T-cell (primary cell): ENCODE measurements around the gene STIM1. TPM values are rescaled to one million over a fixed set of nuclear protein-coding genes. Genes with fewer than 3 reads are reported as not detected.

ENCODE experiments used
- ATAC-seq, 4 experiments: fragments of 200-7000 bp in 3 of 4; fragments of 150-1000 bp in 1 of 4; cut with Tn5 transposase; replicated peaks in 1 of 4; 1 replicate in 3 of 4; 2 replicates in 1 of 4; pipeline ENCODE4 v1.10.0; 2021; ENCODE audit warnings: moderate library complexity in 3 of 4, mild to moderate bottlenecking in 2 of 4, moderate number of reproducible peaks in 1 of 4
- CTCF ChIA-PET, 2 donors: fragments of 300-600 bp; sonication (Branson Sonifier 250); formaldehyde crosslinking; loops; one replicate each; lab custom pipeline; 2022; ENCODE audit warnings: antibody characterized with exemption in 2 of 2; lab: Charles Lee
- POLR2A ChIA-PET, 2 donors: fragments of 300-600 bp; sonication (Branson Sonifier 250); formaldehyde crosslinking; loops; one replicate each; lab custom pipeline; 2022; ENCODE audit warnings: antibody characterized with exemption in 2 of 2; lab: Charles Lee
- DNase-seq, 35 experiments: peaks; one replicate each; pipeline versions ENCODE4 v3.0.0 to v3.0.0-alpha.2; 2013 to 2023
- H3K27ac ChIP-seq: one replicate; pipeline ENCODE4 v1.5.1; 2013; ENCODE audit warnings: low read length
- H3K27me3 ChIP-seq, 2 experiments: replicated peaks in 1 of 2; 1 replicate in 1 of 2; 2 replicates in 1 of 2; pipeline versions ENCODE4 v1.6.1 to v1.7.0; 2013; ENCODE audit warnings: low read length in 1 of 2, mixed read lengths in 1 of 2; ENCODE audit not compliant: control insufficient read depth in 2 of 2, insufficient read depth in 2 of 2; ENCODE audit errors: extremely low read depth in 1 of 2
- H3K36me3 ChIP-seq, 2 donors: 1 replicate in 1 of 2; 2 replicates in 1 of 2; pipeline versions ENCODE4 v1.6.1 to v1.7.0; 2013; ENCODE audit warnings: low read length in 1 of 2; ENCODE audit not compliant: control insufficient read depth in 2 of 2, insufficient read depth in 1 of 2; ENCODE audit errors: extremely low read depth in 1 of 2
- H3K4me1 ChIP-seq, 2 experiments: 1 replicate in 1 of 2; 2 replicates in 1 of 2; pipeline versions ENCODE4 v1.6.1 to v1.7.0; 2013; ENCODE audit warnings: low read length in 2 of 2, mixed read lengths in 1 of 2; ENCODE audit not compliant: insufficient read depth in 2 of 2, control insufficient read depth in 1 of 2; ENCODE audit errors: extremely low read depth in 1 of 2
- H3K4me3 ChIP-seq, 2 donors: 1 replicate in 1 of 2; 2 replicates in 1 of 2; pipeline versions ENCODE4 v1.5.1 to v1.7.0; 2013; ENCODE audit warnings: mild to moderate bottlenecking in 2 of 2, low read length in 1 of 2, moderate library complexity in 1 of 2; ENCODE audit not compliant: control insufficient read depth in 1 of 2; ENCODE audit errors: extremely low read depth in 1 of 2
- H3K9me3 ChIP-seq: 2 replicates; pipeline ENCODE4 v1.7.0; 2013
- H3K27ac Mint-ChIP-seq, 2 donors: one replicate each; pipeline ENCODE4 v1.8.0; 2020 to 2021; ENCODE audit warnings: mild to moderate bottlenecking in 2 of 2, mixed read lengths in 2 of 2
- H3K27me3 Mint-ChIP-seq, 2 donors: one replicate each; pipeline ENCODE4 v1.8.0; 2021 to 2022; ENCODE audit warnings: mixed read lengths in 2 of 2
- H3K36me3 Mint-ChIP-seq: one replicate; pipeline ENCODE4 v1.8.0; 2021; ENCODE audit warnings: mixed read lengths
- H3K4me1 Mint-ChIP-seq, 3 donors: one replicate each; pipeline ENCODE4 v1.8.0; 2020 to 2022; ENCODE audit warnings: mixed read lengths in 3 of 3, mild to moderate bottlenecking in 1 of 3
- H3K4me3 Mint-ChIP-seq, 3 donors: one replicate each; pipeline ENCODE4 v1.8.0; 2020 to 2022; ENCODE audit warnings: mild to moderate bottlenecking in 3 of 3, mixed read lengths in 3 of 3, moderate library complexity in 3 of 3
- H3K9me3 Mint-ChIP-seq, 3 donors: one replicate each; pipeline ENCODE4 v1.8.0; 2020 to 2022; ENCODE audit warnings: mixed read lengths in 3 of 3
- WGBS: methylation state at CpG from one replicate; pipeline ENCODE4 v1.1.5; 2013; ENCODE audit warnings: missing lambda C conversion rate; ENCODE audit not compliant: insufficient coverage; 5-methylcytosine and 5-hydroxymethylcytosine counted together
- total RNA-seq, 35 experiments: library from RNA in 6 of 35; stranded (reverse) in 6 of 35; fragments of 120-200 nt in 1 of 35; gene quantifications; one replicate each; pipeline versions ENCODE4 v1.2.1 to v1.2.4 and lab custom pipeline; 2013 to 2026

STIM1 gene
- total RNA-seq, 5 donors from 2014 or later (not counting 1 experiment from before 2014, with no cell fraction given), result 87.6 to 139 (median 94.5) TPM

- ChIA-PET POLR2A (interaction anchor here (0.7 to 1.7 kb wide), 2 partner anchors 11 to 21 kb away, joined by 3 read pairs; no protein-coding TSS in a partner anchor), CTCF (interaction anchor here (0.5 to 2.0 kb wide), 4 partner anchors 103 to 128 kb away, joined by 5 to 7 read pairs (median 6); no protein-coding TSS in a partner anchor)
- Histone ChIP-seq H3K9me3 (no peaks in the 10 kb centered on the region), H3K27me3 (no peaks in the 10 kb centered on the region), H3K36me3 (peaks cover 0 to 20% of the 10 kb centered on the region in 2 donors), H3K4me3 (no peak overlapping the region), H3K27ac (peak overlapping the region; percentile 6), H3K4me1 (peaks cover 20 to 26% of the 10 kb centered on the region in 2 experiments)
- Mint-ChIP-seq H3K4me1 (peaks cover 81 to 83% (median 81%) of the 10 kb centered on the region in 3 donors), H3K36me3 (peaks cover 52% of the 10 kb centered on the region), H3K4me3 (peak overlapping the region in 1 of 3 donors; percentile 67), H3K27ac (peak overlapping the region; percentile 51 to 71), H3K27me3 (no peaks in the 10 kb centered on the region), H3K9me3 (no peaks in the 10 kb centered on the region)
- DNase-seq (peak in 2 of 35 experiments; percentile 7 to 23), ATAC-seq (peak; percentile 57 to 91 (median 80))
- 0% methylated on average over 1 of the region's 1 CpG for WGBS
Measured at GRCh38 chr11:3969613-3970012, 114.1 kb downstream of the STIM1 start.

DNA sequence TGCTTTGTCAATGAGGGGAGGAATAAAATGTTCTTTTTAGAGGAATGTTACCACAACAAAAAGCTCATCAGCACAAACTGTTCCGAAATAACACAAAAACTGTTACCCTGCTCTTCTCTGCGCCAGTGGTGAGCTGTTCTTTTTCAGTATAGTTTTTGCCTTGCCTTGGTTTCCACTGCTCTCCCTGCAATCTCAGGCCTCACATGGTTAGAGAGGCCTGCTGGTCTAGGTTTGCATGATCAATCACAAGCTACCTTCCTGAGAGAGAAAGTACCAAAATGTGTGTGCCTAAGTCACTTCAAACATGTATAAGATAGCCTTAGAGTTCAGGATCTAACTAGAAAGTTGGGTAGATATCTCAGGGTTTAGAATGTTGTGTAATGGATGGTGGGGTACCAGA is 114.6 kb downstream of the STIM1 start:
- H3K4me3 Mint-ChIP-seq, result peak overlapping the region in 2 of 3 donors; percentile 5 to 67
- no peaks in the 10 kb centered on the region for H3K9me3 Mint-ChIP-seq
- Histone ChIP-seq H3K9me3 (no peaks in the 10 kb centered on the region), H3K4me1 (peaks cover 20 to 26% of the 10 kb centered on the region in 2 experiments), H3K27me3 (no peaks in the 10 kb centered on the region), H3K27ac (peak overlapping the region; percentile 6), H3K36me3 (peaks cover 0 to 18% of the 10 kb centered on the region in 2 donors), H3K4me3 (no peak overlapping the region)
- ChIA-PET POLR2A (interaction anchor here (0.7 kb wide), 3 partner anchors 115 to 257 kb away, joined by 3 to 9 read pairs (median 4); no protein-coding TSS in a partner anchor), CTCF (interaction anchor here (0.5 to 2.0 kb wide), 6 partner anchors 102 to 134 kb away, joined by 4 to 7 read pairs (median 6); no protein-coding TSS in a partner anchor)
- peaks cover 51% of the 10 kb centered on the region for H3K36me3 Mint-ChIP-seq
- DNase-seq, result no peak
- 60% methylated on average over 1 of the region's 2 CpGs for WGBS
- H3K4me1 Mint-ChIP-seq, result peaks cover 81 to 84% (median 81%) of the 10 kb centered on the region in 3 donors
- peak overlapping the region; percentile 51 to 71 for H3K27ac Mint-ChIP-seq
- H3K27me3 Mint-ChIP-seq, result no peaks in the 10 kb centered on the region
- peak in 1 of 4 experiments; percentile 40 for ATAC-seq

DNA sequence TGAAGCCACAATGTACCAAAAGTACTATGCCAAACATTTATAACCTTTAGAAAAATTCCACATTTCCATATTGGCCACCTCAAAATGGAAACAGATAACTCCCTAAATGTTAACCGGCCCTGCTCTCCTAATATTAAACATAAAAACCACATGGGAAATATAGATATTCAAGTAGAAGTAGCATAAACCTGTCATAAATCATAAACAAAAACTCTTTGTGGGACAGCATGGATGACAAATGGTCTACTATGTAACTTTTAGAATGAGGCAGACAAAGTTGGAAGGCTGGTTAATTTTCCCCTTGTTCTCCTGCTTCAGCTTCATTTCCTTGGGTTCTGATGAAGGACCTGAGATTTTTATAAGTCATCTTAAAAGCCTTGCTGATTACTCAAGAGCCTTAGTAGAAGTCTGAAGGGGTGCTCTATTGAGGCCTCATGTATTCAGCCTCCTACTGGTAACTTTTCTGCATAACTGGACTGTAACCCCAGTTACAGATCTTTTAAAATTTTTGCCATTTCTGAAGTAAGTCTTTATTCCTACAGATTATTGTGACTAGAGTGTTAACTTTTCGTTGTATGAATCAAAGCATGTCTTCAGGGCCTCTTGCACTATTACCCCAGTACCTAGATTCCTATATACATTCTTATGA is 116.4 kb downstream of the STIM1 start:
- peak overlapping the region; percentile 39 to 73 for H3K27ac Mint-ChIP-seq
- peaks cover 52% of the 10 kb centered on the region for H3K36me3 Mint-ChIP-seq
- H3K36me3 ChIP-seq, result peaks cover 0 to 18% of the 10 kb centered on the region in 2 donors
- H3K27me3 Mint-ChIP-seq, result no peaks in the 10 kb centered on the region
- POLR2A ChIA-PET, result interaction anchor here (0.6 kb wide), 2 partner anchors 16 to 350 kb away, joined by 3 read pairs; no protein-coding TSS in a partner anchor
- ATAC-seq, result peak in 1 of 4 experiments; percentile 45
- H3K9me3 ChIP-seq, result no peaks in the 10 kb centered on the region
- H3K4me1 Mint-ChIP-seq, result peaks cover 71 to 76% (median 73%) of the 10 kb centered on the region in 3 donors
- H3K27ac ChIP-seq, result no peak overlapping the region
- peak in 1 of 35 experiments; percentile 22 for DNase-seq
- no peaks in the 10 kb centered on the region for H3K9me3 Mint-ChIP-seq
- WGBS, result no CpG with 5 or more reads among the region's 2 CpGs
- peaks cover 16 to 24% of the 10 kb centered on the region in 2 experiments for H3K4me1 ChIP-seq
- CTCF ChIA-PET, result interaction anchor here (0.6 to 2.2 kb wide), 3 partner anchors 45 to 123 kb away, joined by 5 read pairs; no protein-coding TSS in a partner anchor
- H3K4me3 ChIP-seq, result no peak overlapping the region
- no peaks in the 10 kb centered on the region for H3K27me3 ChIP-seq
- H3K4me3 Mint-ChIP-seq, result no peak overlapping the region

DNA sequence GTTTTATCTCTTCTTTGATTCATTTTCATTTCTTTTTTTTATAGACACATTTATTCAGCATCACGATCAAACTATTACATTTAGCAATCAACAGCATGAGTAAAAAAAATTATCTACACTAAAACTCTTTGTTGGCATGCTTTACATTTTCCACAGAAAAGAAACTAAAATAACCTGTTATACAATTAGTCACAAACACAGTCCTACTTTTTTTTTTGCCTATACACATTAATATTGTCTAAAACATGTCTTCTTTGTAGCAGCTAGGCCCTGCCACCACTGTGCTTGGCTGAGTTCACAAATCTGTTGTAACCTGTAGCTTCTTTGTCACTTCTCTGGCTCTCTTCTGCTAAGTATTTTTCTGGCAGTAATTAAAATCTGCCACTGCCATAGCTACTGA is 117.0 kb downstream of the STIM1 start:
- no peak for ATAC-seq
- ChIA-PET CTCF (interaction anchor here (0.6 to 2.2 kb wide), 3 partner anchors 46 to 123 kb away, joined by 5 read pairs; no protein-coding TSS in a partner anchor), POLR2A (interaction anchor here in 1 of 2 donors (0.6 kb wide), 1 partner anchor 17 kb away, joined by 3 read pairs; no protein-coding TSS in a partner anchor)
- Histone ChIP-seq H3K36me3 (peaks cover 0 to 16% of the 10 kb centered on the region in 2 donors), H3K4me1 (peaks cover 13 to 22% of the 10 kb centered on the region in 2 experiments), H3K27me3 (no peaks in the 10 kb centered on the region), H3K4me3 (no peak overlapping the region), H3K27ac (no peak overlapping the region), H3K9me3 (no peaks in the 10 kb centered on the region)
- Mint-ChIP-seq H3K27ac (peak overlapping the region in 1 of 2 donors; percentile 19), H3K4me1 (peaks cover 71 to 76% (median 73%) of the 10 kb centered on the region in 3 donors), H3K4me3 (no peak overlapping the region), H3K27me3 (no peaks in the 10 kb centered on the region), H3K36me3 (peaks cover 49% of the 10 kb centered on the region), H3K9me3 (no peaks in the 10 kb centered on the region)
- DNase-seq, result no peak
- WGBS, result no CpG with 5 or more reads among the region's 1 CpG

- ChIA-PET CTCF (interaction anchor here in 1 of 2 donors (1.4 kb wide), 1 partner anchor 96 kb away, joined by 4 read pairs; no protein-coding TSS in a partner anchor), POLR2A (interaction anchor here in 1 of 2 donors (0.5 kb wide), 1 partner anchor 30 kb away, joined by 4 read pairs; no protein-coding TSS in a partner anchor)
- peak overlapping the region in 1 of 2 donors; percentile 13 for H3K27ac Mint-ChIP-seq
- no peak overlapping the region for H3K4me3 ChIP-seq
- no peak overlapping the region for H3K4me3 Mint-ChIP-seq
- peaks cover 63 to 74% (median 69%) of the 10 kb centered on the region in 3 donors for H3K4me1 Mint-ChIP-seq
- no peaks in the 10 kb centered on the region for H3K27me3 Mint-ChIP-seq
- peaks cover 28% of the 10 kb centered on the region for H3K36me3 Mint-ChIP-seq
- H3K27me3 ChIP-seq, result no peaks in the 10 kb centered on the region
- no peak overlapping the region for H3K27ac ChIP-seq
- ATAC-seq (no peak), DNase-seq (no peak)
- H3K36me3 ChIP-seq, result peaks cover 0 to 6% of the 10 kb centered on the region in 2 donors
- no peaks in the 10 kb centered on the region for H3K9me3 ChIP-seq
- WGBS, result no CpG with 5 or more reads among the region's 1 CpG
- peaks cover 6 to 14% of the 10 kb centered on the region in 2 experiments for H3K4me1 ChIP-seq
- H3K9me3 Mint-ChIP-seq, result no peaks in the 10 kb centered on the region
Measured at GRCh38 chr11:3977078-3977477, 121.6 kb downstream of the STIM1 start.

DNA sequence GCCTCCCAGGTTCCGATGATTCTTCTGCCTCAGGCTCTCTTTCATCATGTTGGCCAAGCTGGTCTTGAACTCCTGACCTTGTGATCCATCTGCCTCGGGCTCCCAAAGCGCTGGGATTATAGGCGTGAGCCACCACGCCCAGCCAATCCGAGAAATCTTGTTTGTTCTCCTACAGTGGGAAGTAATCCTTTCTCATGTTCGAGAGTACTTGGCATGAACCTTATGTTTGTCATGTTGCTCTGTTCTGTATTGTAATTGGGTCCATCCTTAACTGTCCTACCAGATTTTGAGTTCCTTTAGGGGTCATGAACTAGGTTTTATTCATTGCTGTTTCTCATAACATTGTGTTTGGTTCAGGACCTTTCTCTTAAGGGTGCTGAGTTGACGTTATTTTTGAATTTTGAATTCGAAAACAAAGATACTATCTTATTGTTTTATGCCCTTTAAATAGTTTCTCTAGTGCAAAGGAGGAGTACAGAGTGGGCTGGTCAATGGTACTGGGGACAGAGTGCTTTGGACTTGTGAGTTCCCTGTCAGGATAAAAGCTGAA is 125.7 kb downstream of the STIM1 start:
- no peak overlapping the region for H3K27ac ChIP-seq
- CTCF ChIA-PET, result no interaction called here
- DNase-seq (no peak), ATAC-seq (no peak)
- Mint-ChIP-seq H3K4me3 (no peak overlapping the region), H3K36me3 (peaks cover 14% of the 10 kb centered on the region), H3K9me3 (no peaks in the 10 kb centered on the region), H3K27ac (peak overlapping the region in 1 of 2 donors; percentile 34), H3K27me3 (no peaks in the 10 kb centered on the region), H3K4me1 (peaks cover 81 to 88% (median 82%) of the 10 kb centered on the region in 3 donors)
- no peaks in the 10 kb centered on the region for H3K27me3 ChIP-seq
- peaks cover 27 to 39% of the 10 kb centered on the region in 2 experiments for H3K4me1 ChIP-seq
- POLR2A ChIA-PET, result interaction anchor here in 1 of 2 donors (0.7 kb wide), 2 partner anchors 61 to 83 kb away, joined by 6 to 8 read pairs; no protein-coding TSS in a partner anchor
- no peak overlapping the region for H3K4me3 ChIP-seq
- H3K9me3 ChIP-seq, result no peaks in the 10 kb centered on the region
- WGBS, result 100% methylated on average over 7 of the region's 9 CpGs
- peaks cover 0 to 4% of the 10 kb centered on the region in 2 donors for H3K36me3 ChIP-seq
